Fibroblast of mammary gland (primary cell): ENCODE data around the gene ZAP70.
"Not testable (repeated sequence)": the region's sequence is repeated elsewhere in the genome, so short reads cannot be mapped to it uniquely, and the experiment has no call there.

ENCODE experiments used
- DNase-seq: peaks from one replicate; pipeline ENCODE4 v3.0.0-alpha.2; 2010; ENCODE audit warnings: low read depth
- H3K4me3 ChIP-seq: 2 replicates; pipeline ENCODE4 v1.5.1; 2011; ENCODE audit warnings: low read depth, mild to moderate bottlenecking, low read length, moderate library complexity; ENCODE audit not compliant: control insufficient read depth
- CTCF ChIP-seq: conservative IDR thresholded peaks from 2 replicates; pipeline ENCODE4 v1.5.1; 2011; ENCODE audit warnings: low read depth, low read length, inconsistent platforms; ENCODE audit not compliant: control insufficient read depth, insufficient read depth

ZAP70 gene

GRCh38 chr2:97678298-97678697, 35.1 kb upstream of the ZAP70 start:
- TF ChIP-seq CTCF = no peak
- no peak for DNase-seq
- H3K4me3 ChIP-seq = no peak overlapping the region

GRCh38 chr2:97687235-97687634, 26.1 kb upstream of the ZAP70 start:
- H3K4me3 ChIP-seq = not testable (repeated sequence)

GRCh38 chr2:97688062-97688827, 25.1 kb upstream of the ZAP70 start:
- TF ChIP-seq CTCF = no peak
- no peak overlapping the region for H3K4me3 ChIP-seq
- DNase-seq = peak; percentile 30

More at GRCh38 chr2:97687235-97687634, 26.1 kb upstream of the ZAP70 start:
- DNase-seq = not testable (repeated sequence)

GRCh38 chr2:97691166-97691565, 22.2 kb upstream of the ZAP70 start:
- no peak for TF ChIP-seq CTCF
- no peak overlapping the region for H3K4me3 ChIP-seq
- no peak for DNase-seq

- TF ChIP-seq CTCF = no peak
- no peak overlapping the region for H3K4me3 ChIP-seq
- peak; percentile 23 for DNase-seq
Observed at GRCh38 chr2:97693476-97693875, 19.9 kb upstream of the ZAP70 start.

- DNase-seq = no peak
- no peak overlapping the region for H3K4me3 ChIP-seq
- no peak for TF ChIP-seq CTCF
Observed at GRCh38 chr2:97695744-97696143, 17.6 kb upstream of the ZAP70 start.

GRCh38 chr2:97697252-97698235, 15.8 kb upstream of the ZAP70 start:
- no peak overlapping the region for H3K4me3 ChIP-seq
- peak; percentile 79 for DNase-seq
- TF ChIP-seq CTCF = peak; percentile 91
